Activated B cell treated with CpG ODN at 0.5 μM for 24 hours (primary cell): ENCODE measurements around the gene DOK7. TPM values are rescaled to one million over a fixed set of nuclear protein-coding genes. Genes with fewer than 3 reads are reported as not detected.

Experiments
- ATAC-seq: fragments of 200-7000 bp; cut with Tn5 transposase; one replicate; pipeline ENCODE4 v1.10.0; 2021; ENCODE audit warnings: low read depth, mild to moderate bottlenecking, moderate library complexity
- CTCF ChIA-PET: fragments of 350-600 bp; sonication (Branson Sonifier 250); formaldehyde crosslinking; loops from one replicate; lab custom pipeline; 2021; ENCODE audit warnings: antibody characterized with exemption; lab: Charles Lee
- POLR2A ChIA-PET: fragments of 350-600 bp; sonication (Branson Sonifier 250); formaldehyde crosslinking; loops from one replicate; lab custom pipeline; 2021; ENCODE audit warnings: antibody characterized with exemption; lab: Charles Lee
- DNase-seq: peaks from one replicate; pipeline ENCODE4 v3.0.0; 2022
- H3K27ac Mint-ChIP-seq: one replicate; pipeline ENCODE4 v1.8.0; 2020; ENCODE audit warnings: mixed read lengths
- H3K27me3 Mint-ChIP-seq: one replicate; pipeline ENCODE4 v1.8.0; 2021; ENCODE audit warnings: mixed read lengths
- H3K36me3 Mint-ChIP-seq: one replicate; pipeline ENCODE4 v1.8.0; 2021; ENCODE audit warnings: low read depth, mixed read lengths
- H3K4me1 Mint-ChIP-seq: one replicate; pipeline ENCODE4 v1.8.0; 2021; ENCODE audit warnings: mixed read lengths
- H3K4me3 Mint-ChIP-seq: one replicate; pipeline ENCODE4 v1.8.0; 2020; ENCODE audit warnings: mild to moderate bottlenecking, mixed read lengths
- H3K9me3 Mint-ChIP-seq: one replicate; pipeline ENCODE4 v1.8.0; 2020; ENCODE audit warnings: mixed read lengths
- intact Hi-C: fragments of 100-400 bp; cut with micrococcal nuclease; formaldehyde crosslinking; loops from one replicate; pipeline ENCODE4 v1.15.1; 2024
- total RNA-seq: library from RNA; stranded (reverse); gene quantifications from 2 replicates; pipeline ENCODE4 v1.2.3, GENCODE V29; 2022
- TF ChIP-seq, protein P1 (sequence below): fragments of 200-600 bp; IDR thresholded peaks from one replicate; pipeline ENCODE4 v1.8.0; 2022; ENCODE audit warnings: antibody characterized with exemption, mild to moderate bottlenecking

Gene DOK7
- total RNA-seq, 1 donor from 2014 or later: 2.7 TPM

DNA sequence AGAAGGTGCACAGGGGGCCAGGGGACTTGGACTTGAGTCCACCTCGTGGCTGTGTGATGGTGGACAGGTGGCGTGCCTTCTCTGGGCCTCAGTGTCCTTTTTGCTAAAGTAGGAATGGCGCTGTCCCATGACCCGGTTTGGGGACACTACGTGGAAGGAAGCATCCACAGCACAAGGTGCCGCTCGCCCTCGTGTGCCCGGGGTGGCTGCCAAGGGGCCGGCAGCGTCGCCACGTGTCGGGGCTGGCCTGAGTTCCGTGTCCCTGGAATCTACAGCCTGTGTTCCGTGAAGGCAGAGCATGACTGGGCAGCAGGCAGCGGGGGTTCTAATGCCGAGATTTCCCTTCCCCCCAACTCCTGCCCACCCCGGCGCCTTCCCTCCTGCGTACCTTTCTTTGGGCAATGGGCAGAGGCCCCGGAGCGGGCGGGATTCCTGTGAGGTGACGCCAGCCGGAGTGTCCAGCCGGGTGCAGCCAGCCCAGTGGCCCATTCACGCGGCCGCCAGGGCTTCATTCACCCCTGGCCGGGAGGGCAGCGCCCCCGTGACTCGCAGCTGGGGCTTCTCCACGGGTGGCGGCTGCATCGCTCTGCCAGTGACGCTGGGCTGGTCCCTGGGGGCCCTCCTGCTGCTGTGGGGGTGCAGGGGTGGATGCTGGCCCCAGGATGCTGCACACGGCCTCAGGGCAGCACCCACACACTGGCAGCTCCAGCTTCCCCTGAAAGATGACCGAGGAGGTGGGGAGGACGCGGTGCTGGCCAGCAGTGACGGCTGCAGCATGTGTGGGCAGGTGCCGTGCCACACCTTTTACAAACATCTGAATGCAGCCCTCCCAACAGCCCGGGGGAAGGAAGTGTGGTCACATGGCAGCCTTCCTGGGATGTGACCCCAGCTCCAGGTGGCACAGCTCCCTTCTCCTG is 21.2 kb downstream of the DOK7 start:
- CTCF ChIA-PET: no interaction called here
- intact Hi-C loops: loop anchor here (2.0 to 10.0 kb wide), 5 partner anchors 97 to 1900 kb away; no protein-coding TSS in a partner anchor
- peak overlapping the region; percentile 80 for H3K4me3 Mint-ChIP-seq

GRCh38 chr4:3485011-3485791 is 22.1 kb downstream of the DOK7 start:
- ChIA-PET POLR2A (interaction anchor here (0.7 to 1.4 kb wide), 3 partner anchors 96 to 410 kb away, joined by 3 to 4 read pairs (median 3); no protein-coding TSS in a partner anchor), CTCF (no interaction called here)
- ATAC-seq (peak; percentile 69), DNase-seq (peak; percentile 62)
- H3K9me3 Mint-ChIP-seq: no peaks in the 10 kb centered on the region
- H3K27me3 Mint-ChIP-seq: no peaks in the 10 kb centered on the region
- H3K4me1 Mint-ChIP-seq: peaks cover 75% of the 10 kb centered on the region
- intact Hi-C loops: loop anchor here (1.0 to 10.0 kb wide), 6 partner anchors 47 to 1900 kb away; partner anchors contain the start of gene LRPAP1
- TF ChIP-seq, protein P1, sequence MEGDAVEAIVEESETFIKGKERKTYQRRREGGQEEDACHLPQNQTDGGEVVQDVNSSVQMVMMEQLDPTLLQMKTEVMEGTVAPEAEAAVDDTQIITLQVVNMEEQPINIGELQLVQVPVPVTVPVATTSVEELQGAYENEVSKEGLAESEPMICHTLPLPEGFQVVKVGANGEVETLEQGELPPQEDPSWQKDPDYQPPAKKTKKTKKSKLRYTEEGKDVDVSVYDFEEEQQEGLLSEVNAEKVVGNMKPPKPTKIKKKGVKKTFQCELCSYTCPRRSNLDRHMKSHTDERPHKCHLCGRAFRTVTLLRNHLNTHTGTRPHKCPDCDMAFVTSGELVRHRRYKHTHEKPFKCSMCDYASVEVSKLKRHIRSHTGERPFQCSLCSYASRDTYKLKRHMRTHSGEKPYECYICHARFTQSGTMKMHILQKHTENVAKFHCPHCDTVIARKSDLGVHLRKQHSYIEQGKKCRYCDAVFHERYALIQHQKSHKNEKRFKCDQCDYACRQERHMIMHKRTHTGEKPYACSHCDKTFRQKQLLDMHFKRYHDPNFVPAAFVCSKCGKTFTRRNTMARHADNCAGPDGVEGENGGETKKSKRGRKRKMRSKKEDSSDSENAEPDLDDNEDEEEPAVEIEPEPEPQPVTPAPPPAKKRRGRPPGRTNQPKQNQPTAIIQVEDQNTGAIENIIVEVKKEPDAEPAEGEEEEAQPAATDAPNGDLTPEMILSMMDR: no peak
- peak overlapping the region; percentile 80 for H3K4me3 Mint-ChIP-seq
- no peaks in the 10 kb centered on the region for H3K36me3 Mint-ChIP-seq
- H3K27ac Mint-ChIP-seq: peak overlapping the region; percentile 79

More for the DNA sequence above, 21.2 kb downstream of the DOK7 start:
- Mint-ChIP-seq H3K4me1 (peaks cover 72% of the 10 kb centered on the region), H3K27me3 (no peaks in the 10 kb centered on the region), H3K36me3 (no peaks in the 10 kb centered on the region), H3K27ac (peak overlapping the region; percentile 73), H3K9me3 (no peaks in the 10 kb centered on the region)
- POLR2A ChIA-PET: interaction anchor here (0.7 to 1.4 kb wide), 3 partner anchors 95 to 409 kb away, joined by 3 to 4 read pairs (median 3); no protein-coding TSS in a partner anchor
- ATAC-seq: peak; percentile 67
- peak; percentile 71 for DNase-seq
- TF ChIP-seq, protein P1: no peak

DNA sequence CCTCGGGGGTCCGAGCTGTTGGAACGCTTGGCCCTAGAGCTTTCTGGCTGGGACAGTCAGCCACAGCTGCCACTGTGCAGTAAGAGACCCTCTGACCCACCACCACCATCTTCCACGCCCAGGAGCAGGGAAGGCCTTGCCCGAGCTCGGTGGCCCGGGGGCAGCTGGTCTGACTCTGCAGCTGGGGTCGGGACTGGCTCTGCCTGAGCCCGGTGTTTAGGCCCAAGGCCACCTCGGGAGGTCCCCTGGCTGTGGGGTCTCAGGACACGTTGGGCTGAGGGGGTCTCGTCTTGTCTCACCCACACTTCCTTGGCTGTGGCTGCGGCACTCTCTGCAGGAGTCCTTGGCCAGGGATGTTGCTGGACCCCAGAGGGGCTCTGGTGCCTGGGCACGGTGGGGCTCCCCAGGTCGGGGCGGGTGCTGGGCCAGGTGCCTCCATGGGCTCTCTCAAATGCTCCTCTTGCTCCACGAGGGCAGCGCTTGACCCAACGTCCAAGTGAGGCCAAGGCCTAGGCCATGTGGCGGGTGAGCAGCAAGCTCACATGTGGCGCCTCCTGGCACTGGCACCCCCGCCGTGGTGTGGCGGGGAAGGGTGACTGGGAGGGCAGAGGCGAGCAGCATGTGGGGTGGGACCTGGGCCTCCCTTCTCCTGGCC is 22.9 kb downstream of the DOK7 start:
- intact Hi-C loops: loop anchor here (1.0 to 10.0 kb wide), 6 partner anchors 46 to 1901 kb away; partner anchors contain the start of gene LRPAP1
- peak overlapping the region; percentile 80 for H3K4me3 Mint-ChIP-seq
- H3K27ac Mint-ChIP-seq: peak overlapping the region; percentile 30
- no peaks in the 10 kb centered on the region for H3K27me3 Mint-ChIP-seq
- ChIA-PET CTCF (no interaction called here), POLR2A (interaction anchor here (0.6 to 1.4 kb wide), 3 partner anchors 228 to 990 kb away, joined by 3 to 4 read pairs (median 3); no protein-coding TSS in a partner anchor)
- TF ChIP-seq, protein P1: no peak
- no peaks in the 10 kb centered on the region for H3K9me3 Mint-ChIP-seq
- H3K36me3 Mint-ChIP-seq: peaks cover 3% of the 10 kb centered on the region
- H3K4me1 Mint-ChIP-seq: peaks cover 68% of the 10 kb centered on the region
- ATAC-seq (no peak), DNase-seq (no peak)

- ChIA-PET CTCF (no interaction called here), POLR2A (interaction anchor here (0.6 to 0.8 kb wide), 2 partner anchors 229 to 991 kb away, joined by 3 read pairs; no protein-coding TSS in a partner anchor)
- Mint-ChIP-seq H3K4me1 (peaks cover 59% of the 10 kb centered on the region), H3K27ac (no peak overlapping the region), H3K27me3 (no peaks in the 10 kb centered on the region), H3K36me3 (peaks cover 9% of the 10 kb centered on the region), H3K9me3 (no peaks in the 10 kb centered on the region), H3K4me3 (peak overlapping the region; percentile 62)
- intact Hi-C loops: loop anchor here (10.0 kb wide), 2 partner anchors 442 to 1902 kb away; no protein-coding TSS in a partner anchor
- ATAC-seq (no peak), DNase-seq (no peak)
- TF ChIP-seq, protein P1: no peak
These were observed 23.7 kb downstream of the DOK7 start for GRCh38 chr4:3486541-3487540.
